A549 (cell line): ENCODE measurements around the gene FER.

ENCODE experiments used
- CTCF ChIP-seq: fragments of >200 bp; sonication (Bioruptor Twin); formaldehyde crosslinking; IDR thresholded peaks from 3 replicates; pipeline ENCODE4 v1.5.1; 2016
- EP300 ChIP-seq, 2 experiments: fragments of >200 bp; sonication (Bioruptor Twin); formaldehyde crosslinking; IDR thresholded peaks; 2 replicates in 1 of 2; 3 replicates in 1 of 2; pipeline ENCODE4 v1.6.1; 2016 to 2017
- KDM1A ChIP-seq: fragments of 200-600 bp; sonication (generic); IDR thresholded peaks from 2 replicates; pipeline ENCODE4 v1.6.1; 2016; ENCODE audit warnings: low read depth, mild to moderate bottlenecking
- MAZ ChIP-seq: fragments of 150-350 bp; IDR thresholded peaks from 2 replicates; pipeline ENCODE4 v1.6.1; 2014; ENCODE audit warnings: antibody characterized with exemption, low read depth, low read length, borderline replicate concordance
- NR3C1 ChIP-seq: fragments of >200 bp; sonication (Bioruptor Twin); formaldehyde crosslinking; IDR thresholded peaks from 3 replicates; pipeline ENCODE4 v1.6.1; 2017
- RAD21 ChIP-seq, 2 experiments: fragments of >200 bp in 1 of 2; sonication (Bioruptor Twin) in 1 of 2; formaldehyde crosslinking in 1 of 2; IDR thresholded peaks in 1 of 2; conservative IDR thresholded peaks in 1 of 2; 2 replicates in 1 of 2; 3 replicates in 1 of 2; pipeline ENCODE4 v1.6.1; 2012 to 2018; ENCODE audit warnings: inconsistent platforms in 1 of 2
- SMC3 ChIP-seq: fragments of >200 bp; sonication (Bioruptor Twin); formaldehyde crosslinking; IDR thresholded peaks from 3 replicates; pipeline ENCODE4 v1.6.1; 2018; ENCODE audit warnings: inconsistent platforms
- SREBF2 ChIP-seq: fragments of 450-650 bp; IDR thresholded peaks from 2 replicates; pipeline ENCODE4 v1.6.1; 2014; ENCODE audit warnings: mild to moderate bottlenecking, moderate library complexity
- TP53 ChIP-seq: fragments of 250-450 bp; sonication (Bioruptor Pico); IDR thresholded peaks from 2 replicates; pipeline ENCODE4 v1.5.0; 2021; ENCODE audit warnings: mild to moderate bottlenecking, moderate library complexity

DNA sequence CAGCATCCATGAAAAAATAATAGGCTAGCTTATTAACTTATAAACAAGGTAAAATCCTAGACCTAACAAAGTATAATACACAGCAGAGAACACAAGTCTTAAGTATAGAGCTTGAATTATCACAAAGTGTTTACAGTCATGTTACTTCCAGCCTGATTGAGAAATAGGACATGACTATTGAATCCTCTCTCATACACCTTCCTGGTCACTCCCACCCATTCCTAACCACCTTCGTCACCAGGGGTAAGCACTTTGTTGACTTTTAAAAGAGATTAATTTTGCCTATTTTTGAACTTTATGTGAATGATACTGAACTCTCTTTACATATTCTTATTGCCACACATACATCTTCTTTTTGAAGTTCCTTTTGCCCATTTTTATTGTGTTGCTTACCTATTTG lies 336.2 kb downstream of the FER start:
- TF ChIP-seq KDM1A: no peak
- no peak for TF ChIP-seq NR3C1
- no peak for TF ChIP-seq CTCF
- TF ChIP-seq SREBF2: no peak
- TF ChIP-seq TP53 (CRISPR knock-in tag): no peak
- TF ChIP-seq EP300 (IDR thresholded peaks at IDR 0.05): no peak
- TF ChIP-seq RAD21 (conservative IDR thresholded peaks at IDR 0.05 in 1 of 2, IDR thresholded peaks at IDR 0.05 in 1 of 2): no peak
- TF ChIP-seq SMC3: no peak
- TF ChIP-seq MAZ: no peak
